AG10803 (cell line): Measurements from ENCODE around the gene MRPL24.

ENCODE experiments used
- DNase-seq: peaks from one replicate; pipeline ENCODE4 v3.0.0; 2010; ENCODE audit warnings: low read depth
- H3K4me3 ChIP-seq: 2 replicates; pipeline ENCODE4 v1.5.1; 2011; ENCODE audit warnings: mild to moderate bottlenecking, low read length, control low read depth
- TF ChIP-seq, protein P1 (sequence below): conservative IDR thresholded peaks from 2 replicates; pipeline ENCODE4 v1.5.1; 2011; ENCODE audit warnings: mild to moderate bottlenecking, low read length, control low read depth, inconsistent platforms

Gene MRPL24

DNA sequence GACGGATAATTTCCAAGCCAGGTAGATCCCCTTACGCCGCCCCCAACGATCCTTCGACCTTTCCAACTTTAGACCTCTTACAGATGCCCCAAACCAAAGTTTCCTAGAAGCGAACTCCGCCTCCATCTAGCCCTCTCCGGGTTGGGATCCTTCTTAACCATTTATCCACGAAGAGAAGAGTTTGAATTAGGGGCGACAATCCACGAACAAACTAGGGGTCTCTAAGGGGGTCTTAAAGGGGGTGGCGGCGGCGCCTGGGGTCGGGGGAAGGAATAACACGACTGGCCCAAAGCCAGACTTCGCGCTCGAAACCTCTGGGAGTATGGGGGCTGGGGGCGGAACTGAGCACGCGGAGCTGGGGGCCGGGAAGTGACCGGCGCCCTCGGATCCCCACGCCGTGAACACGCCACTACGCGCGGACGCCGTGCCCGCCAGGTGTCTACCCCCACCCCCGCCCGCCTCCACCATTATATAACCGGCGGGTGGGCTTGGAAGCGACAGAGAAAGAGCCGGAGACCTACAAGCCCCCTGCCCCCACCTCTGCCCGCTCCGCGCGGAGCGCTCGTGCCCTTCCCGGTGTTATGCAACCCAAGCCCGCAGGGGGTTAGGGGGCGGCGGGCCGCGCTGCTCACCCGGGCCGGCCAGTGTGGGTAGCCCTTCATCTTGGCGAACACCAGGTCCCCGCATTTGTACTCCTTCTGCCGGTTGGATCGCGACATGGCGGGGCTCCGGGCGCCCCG, 10.0 kb upstream of the MRPL24 start:
- peak overlapping the region; percentile 97 for H3K4me3 ChIP-seq
- TF ChIP-seq, protein P1, sequence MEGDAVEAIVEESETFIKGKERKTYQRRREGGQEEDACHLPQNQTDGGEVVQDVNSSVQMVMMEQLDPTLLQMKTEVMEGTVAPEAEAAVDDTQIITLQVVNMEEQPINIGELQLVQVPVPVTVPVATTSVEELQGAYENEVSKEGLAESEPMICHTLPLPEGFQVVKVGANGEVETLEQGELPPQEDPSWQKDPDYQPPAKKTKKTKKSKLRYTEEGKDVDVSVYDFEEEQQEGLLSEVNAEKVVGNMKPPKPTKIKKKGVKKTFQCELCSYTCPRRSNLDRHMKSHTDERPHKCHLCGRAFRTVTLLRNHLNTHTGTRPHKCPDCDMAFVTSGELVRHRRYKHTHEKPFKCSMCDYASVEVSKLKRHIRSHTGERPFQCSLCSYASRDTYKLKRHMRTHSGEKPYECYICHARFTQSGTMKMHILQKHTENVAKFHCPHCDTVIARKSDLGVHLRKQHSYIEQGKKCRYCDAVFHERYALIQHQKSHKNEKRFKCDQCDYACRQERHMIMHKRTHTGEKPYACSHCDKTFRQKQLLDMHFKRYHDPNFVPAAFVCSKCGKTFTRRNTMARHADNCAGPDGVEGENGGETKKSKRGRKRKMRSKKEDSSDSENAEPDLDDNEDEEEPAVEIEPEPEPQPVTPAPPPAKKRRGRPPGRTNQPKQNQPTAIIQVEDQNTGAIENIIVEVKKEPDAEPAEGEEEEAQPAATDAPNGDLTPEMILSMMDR: no peak
- DNase-seq: peak; percentile 30

DNA sequence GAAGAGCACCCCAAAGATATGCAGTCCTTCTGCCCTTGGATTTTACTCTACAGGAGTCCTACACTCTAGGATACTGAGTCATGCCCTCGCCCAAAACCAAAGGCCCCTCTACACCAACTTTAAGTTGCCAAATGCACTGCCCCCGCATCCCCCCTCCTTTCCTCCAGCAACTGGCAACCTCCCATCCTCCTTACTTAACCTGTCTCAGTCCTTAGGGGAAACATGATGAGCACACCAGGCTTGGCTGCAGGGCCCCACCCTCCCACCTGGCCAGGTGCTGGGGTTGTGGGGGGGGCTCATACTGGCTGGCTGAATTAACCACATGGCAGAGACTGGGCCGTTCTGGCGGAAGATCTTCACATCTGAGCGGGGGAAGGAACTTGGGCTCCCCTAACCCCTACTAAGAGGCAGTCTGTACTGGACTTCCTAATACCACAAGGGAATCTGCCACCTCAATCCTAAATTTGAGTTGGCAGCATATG, 9.3 kb upstream of the MRPL24 start:
- TF ChIP-seq, protein P1: no peak
- peak overlapping the region; percentile 97 for H3K4me3 ChIP-seq
- DNase-seq: peak; percentile 46

DNA sequence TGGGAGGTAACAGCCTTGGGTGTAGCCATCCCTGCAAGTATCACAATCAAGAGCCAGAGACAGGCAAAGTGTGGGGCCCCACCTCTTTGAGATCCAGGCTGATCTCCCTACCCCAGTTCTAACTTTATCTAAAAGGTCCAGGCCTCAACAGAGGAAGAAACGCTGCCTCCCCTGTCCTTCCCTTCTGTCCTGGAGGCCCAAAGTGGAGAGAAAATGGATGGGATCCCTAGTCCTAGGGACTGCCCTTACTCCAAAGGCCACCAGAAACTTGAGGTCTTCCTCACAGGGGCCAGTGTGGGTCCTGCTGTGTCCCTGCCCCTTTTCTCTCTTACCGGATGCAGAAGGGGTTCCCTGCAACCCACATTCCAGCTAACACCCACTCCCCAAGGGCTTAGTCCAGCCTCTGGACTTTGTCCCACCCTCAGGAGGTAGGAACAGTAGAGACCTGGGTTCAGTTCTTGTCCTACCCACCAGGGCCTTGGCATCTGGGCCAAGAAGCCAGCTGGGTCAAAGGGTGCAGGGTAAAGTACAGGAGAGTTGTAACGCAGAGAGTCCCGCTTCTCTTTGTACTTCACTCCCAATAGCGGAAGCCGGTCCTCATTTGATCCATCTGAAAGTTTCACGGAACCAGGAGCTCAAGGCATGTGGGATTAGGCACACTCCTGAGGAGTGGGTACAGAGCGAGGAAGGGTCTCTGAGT, 8.7 kb upstream of the MRPL24 start:
- H3K4me3 ChIP-seq: peak overlapping the region; percentile 97
- no peak for DNase-seq
- TF ChIP-seq, protein P1: no peak; the same call in 1 of the 2 replicates

DNA sequence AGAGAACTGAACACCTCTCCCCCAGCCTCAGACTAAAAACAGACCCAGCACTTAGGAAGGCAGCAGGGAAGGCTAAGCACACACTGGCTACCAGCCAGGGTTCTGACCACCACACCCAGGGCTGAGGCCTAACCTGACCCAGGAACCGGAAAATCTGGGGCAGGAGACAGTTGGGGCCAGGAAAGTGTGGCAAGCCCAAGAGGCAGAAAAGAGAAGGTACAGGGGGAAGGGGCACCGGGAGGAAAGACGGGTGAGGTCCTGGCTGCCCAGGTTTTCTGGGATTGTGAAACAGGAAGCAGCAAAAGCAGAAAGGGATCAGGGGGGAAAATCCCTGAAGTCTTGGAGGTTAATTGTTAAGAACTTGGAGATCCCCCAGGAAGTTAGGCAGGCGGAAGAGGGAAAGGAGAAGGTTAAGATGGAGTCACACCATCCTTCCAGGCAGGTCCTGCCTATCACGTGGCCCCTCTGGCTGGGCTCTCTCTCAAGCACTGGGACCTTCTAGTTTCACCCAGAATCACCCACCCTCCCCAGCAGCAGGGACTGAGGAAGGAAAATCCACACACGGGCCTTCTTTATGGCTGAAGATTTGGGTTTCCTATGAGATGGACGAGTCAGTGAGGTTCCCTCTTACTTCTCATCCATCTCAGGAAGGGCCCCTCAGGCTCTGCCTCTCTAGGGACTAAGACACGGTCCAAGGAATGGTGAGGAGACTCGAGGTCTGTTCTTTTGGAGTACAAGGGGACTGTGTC, 8.0 kb upstream of the MRPL24 start:
- TF ChIP-seq, protein P1: no peak
- peak overlapping the region; percentile 97 for H3K4me3 ChIP-seq
- DNase-seq: peak; percentile 57

DNA sequence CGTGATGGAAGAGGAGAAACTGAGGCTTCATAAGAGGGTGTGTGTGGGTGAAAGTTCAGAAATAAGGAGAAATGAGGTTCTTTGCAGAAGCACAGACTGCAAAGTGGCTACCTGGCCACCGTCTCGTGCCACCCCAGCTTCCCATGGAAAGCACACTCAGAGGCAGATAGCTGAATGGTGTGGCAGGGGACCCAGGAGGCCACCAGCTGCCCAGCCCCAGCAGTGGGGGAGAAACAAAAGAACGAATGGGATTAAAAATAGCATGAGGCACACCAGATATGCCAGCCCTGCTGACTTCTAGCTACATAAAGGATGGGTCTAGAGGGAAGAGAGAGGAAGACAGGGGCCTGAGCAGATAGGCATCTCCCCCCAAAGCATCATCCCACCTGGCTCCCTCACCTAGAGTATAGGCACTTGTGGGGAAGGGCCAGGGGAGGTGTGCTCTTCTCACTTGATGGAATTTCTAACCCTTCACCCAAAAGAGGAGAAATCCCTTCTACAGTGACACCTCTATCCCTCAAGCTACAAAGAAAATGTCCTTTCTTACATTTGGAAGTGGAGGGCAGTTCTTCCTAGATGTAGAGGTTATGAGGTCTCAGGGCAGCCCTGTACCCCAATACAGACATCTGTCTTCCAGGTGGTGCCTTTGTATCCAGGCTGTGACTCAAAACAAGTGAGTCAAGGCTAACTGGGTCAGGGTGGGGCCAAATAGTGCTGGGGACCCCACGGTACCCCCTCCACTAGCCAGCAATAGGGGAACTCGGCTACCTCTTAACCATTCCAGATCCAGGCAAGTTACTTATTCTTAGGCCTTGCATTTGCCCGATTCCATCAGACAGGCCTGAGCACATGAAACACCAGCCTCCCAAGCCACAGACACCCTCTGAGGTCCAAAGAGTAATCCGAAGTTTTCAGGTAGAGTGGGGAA, 7.1 kb upstream of the MRPL24 start:
- DNase-seq: peak; percentile 43

More for the DNA sequence above, 7.1 kb upstream of the MRPL24 start:
- H3K4me3 ChIP-seq: peak overlapping the region; percentile 97
- TF ChIP-seq, protein P1: no peak
